NCI-H146 treated with DMSO at 0.1 percent for 48 hours (cell line): Measurements from ENCODE around the gene NEIL1.

Source experiments
- DNase-seq: peaks from one replicate; lab custom pipeline; 2025; ENCODE audit not compliant: unreplicated experiment; lab: John Stamatoyannopoulos, UW

The NEIL1 gene

GRCh38 chr15:75356006-75356405, 9.2 kb downstream of the NEIL1 start:
- DNase-seq = no peak

GRCh38 chr15:75356517-75356916, 9.7 kb downstream of the NEIL1 start:
- no peak for DNase-seq

- DNase-seq = no peak
Measured at GRCh38 chr15:75357976-75358673, 11.3 kb downstream of the NEIL1 start.

- no peak for DNase-seq
Measured at GRCh38 chr15:75358771-75359536, 12.1 kb downstream of the NEIL1 start.

GRCh38 chr15:75359537-75360250, 12.9 kb downstream of the NEIL1 start:
- DNase-seq = no peak

GRCh38 chr15:75360391-75360790, 13.6 kb downstream of the NEIL1 start:
- no peak for DNase-seq

GRCh38 chr15:75360856-75361255, 14.0 kb downstream of the NEIL1 start:
- no peak for DNase-seq

- no peak for DNase-seq
Measured at GRCh38 chr15:75361361-75361988, 14.6 kb downstream of the NEIL1 start.

GRCh38 chr15:75361989-75362641, 15.3 kb downstream of the NEIL1 start:
- DNase-seq = no peak

GRCh38 chr15:75362642-75363249, 15.9 kb downstream of the NEIL1 start:
- DNase-seq = no peak

GRCh38 chr15:75363786-75364185, 16.9 kb downstream of the NEIL1 start:
- no peak for DNase-seq

- no peak for DNase-seq
Measured at GRCh38 chr15:75364881-75365280, 18.0 kb downstream of the NEIL1 start.

- DNase-seq = no peak
Measured at GRCh38 chr15:75366163-75366562, 19.3 kb downstream of the NEIL1 start.

GRCh38 chr15:75367006-75367405, 20.2 kb downstream of the NEIL1 start:
- no peak for DNase-seq

- no peak for DNase-seq
Measured at GRCh38 chr15:75367406-75367912, 20.6 kb downstream of the NEIL1 start.

- peak; percentile 86 for DNase-seq
Measured at GRCh38 chr15:75367913-75368688, 21.3 kb downstream of the NEIL1 start, which contains the start of gene MAN2C1. MAN2C1 (minus strand) TSS chr15:75368607; CDS start chr15:75368583, 24 bp downstream.

- no peak for DNase-seq
Measured at GRCh38 chr15:75368689-75369239, 21.9 kb downstream of the NEIL1 start.

- no peak for DNase-seq
Measured at GRCh38 chr15:75369897-75370581, 23.2 kb downstream of the NEIL1 start.
